ENCODE data around the gene UPK1A.

DNA sequence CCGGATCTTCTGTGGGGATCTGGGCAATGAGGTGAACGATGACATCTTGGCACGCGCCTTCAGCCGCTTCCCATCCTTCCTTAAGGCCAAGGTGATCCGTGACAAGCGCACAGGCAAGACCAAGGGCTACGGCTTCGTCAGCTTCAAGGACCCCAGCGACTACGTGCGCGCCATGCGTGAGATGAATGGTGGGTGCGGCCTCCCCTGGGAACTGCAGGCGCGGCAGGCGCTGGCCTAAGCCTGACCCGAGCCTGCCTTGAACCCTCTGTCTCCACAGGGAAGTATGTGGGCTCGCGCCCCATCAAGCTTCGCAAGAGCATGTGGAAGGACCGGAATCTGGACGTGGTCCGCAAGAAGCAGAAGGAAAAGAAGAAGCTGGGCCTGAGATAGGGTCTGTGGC lies 29.2 kb upstream of the UPK1A start:
- no peak for TF ChIP-seq RAD21 (IDR thresholded peaks at IDR 0.05; ENCODE audit: insufficient read depth, low read depth, low read length)
- TF ChIP-seq RAD51 (IDR thresholded peaks at IDR 0.05), result no peak
- TF ChIP-seq, protein P1, sequence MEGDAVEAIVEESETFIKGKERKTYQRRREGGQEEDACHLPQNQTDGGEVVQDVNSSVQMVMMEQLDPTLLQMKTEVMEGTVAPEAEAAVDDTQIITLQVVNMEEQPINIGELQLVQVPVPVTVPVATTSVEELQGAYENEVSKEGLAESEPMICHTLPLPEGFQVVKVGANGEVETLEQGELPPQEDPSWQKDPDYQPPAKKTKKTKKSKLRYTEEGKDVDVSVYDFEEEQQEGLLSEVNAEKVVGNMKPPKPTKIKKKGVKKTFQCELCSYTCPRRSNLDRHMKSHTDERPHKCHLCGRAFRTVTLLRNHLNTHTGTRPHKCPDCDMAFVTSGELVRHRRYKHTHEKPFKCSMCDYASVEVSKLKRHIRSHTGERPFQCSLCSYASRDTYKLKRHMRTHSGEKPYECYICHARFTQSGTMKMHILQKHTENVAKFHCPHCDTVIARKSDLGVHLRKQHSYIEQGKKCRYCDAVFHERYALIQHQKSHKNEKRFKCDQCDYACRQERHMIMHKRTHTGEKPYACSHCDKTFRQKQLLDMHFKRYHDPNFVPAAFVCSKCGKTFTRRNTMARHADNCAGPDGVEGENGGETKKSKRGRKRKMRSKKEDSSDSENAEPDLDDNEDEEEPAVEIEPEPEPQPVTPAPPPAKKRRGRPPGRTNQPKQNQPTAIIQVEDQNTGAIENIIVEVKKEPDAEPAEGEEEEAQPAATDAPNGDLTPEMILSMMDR (IDR thresholded peaks at IDR 0.05 in 2 of 3, conservative IDR thresholded peaks at IDR 0.05 in 1 of 3; ENCODE audit: control insufficient read depth in 2 of 3, extremely low read depth in 1 of 3, insufficient read depth in 1 of 3, low read depth in 3 of 3, low read length in 3 of 3), result no peak
- TF ChIP-seq, protein P2, sequence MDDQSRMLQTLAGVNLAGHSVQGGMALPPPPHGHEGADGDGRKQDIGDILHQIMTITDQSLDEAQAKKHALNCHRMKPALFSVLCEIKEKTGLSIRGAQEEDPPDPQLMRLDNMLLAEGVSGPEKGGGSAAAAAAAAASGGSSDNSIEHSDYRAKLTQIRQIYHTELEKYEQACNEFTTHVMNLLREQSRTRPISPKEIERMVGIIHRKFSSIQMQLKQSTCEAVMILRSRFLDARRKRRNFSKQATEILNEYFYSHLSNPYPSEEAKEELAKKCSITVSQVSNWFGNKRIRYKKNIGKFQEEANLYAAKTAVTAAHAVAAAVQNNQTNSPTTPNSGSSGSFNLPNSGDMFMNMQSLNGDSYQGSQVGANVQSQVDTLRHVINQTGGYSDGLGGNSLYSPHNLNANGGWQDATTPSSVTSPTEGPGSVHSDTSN (IDR thresholded peaks at IDR 0.05; ENCODE audit: insufficient replicate concordance, low read depth, low read length), result no peak
- TF ChIP-seq, protein P3, sequence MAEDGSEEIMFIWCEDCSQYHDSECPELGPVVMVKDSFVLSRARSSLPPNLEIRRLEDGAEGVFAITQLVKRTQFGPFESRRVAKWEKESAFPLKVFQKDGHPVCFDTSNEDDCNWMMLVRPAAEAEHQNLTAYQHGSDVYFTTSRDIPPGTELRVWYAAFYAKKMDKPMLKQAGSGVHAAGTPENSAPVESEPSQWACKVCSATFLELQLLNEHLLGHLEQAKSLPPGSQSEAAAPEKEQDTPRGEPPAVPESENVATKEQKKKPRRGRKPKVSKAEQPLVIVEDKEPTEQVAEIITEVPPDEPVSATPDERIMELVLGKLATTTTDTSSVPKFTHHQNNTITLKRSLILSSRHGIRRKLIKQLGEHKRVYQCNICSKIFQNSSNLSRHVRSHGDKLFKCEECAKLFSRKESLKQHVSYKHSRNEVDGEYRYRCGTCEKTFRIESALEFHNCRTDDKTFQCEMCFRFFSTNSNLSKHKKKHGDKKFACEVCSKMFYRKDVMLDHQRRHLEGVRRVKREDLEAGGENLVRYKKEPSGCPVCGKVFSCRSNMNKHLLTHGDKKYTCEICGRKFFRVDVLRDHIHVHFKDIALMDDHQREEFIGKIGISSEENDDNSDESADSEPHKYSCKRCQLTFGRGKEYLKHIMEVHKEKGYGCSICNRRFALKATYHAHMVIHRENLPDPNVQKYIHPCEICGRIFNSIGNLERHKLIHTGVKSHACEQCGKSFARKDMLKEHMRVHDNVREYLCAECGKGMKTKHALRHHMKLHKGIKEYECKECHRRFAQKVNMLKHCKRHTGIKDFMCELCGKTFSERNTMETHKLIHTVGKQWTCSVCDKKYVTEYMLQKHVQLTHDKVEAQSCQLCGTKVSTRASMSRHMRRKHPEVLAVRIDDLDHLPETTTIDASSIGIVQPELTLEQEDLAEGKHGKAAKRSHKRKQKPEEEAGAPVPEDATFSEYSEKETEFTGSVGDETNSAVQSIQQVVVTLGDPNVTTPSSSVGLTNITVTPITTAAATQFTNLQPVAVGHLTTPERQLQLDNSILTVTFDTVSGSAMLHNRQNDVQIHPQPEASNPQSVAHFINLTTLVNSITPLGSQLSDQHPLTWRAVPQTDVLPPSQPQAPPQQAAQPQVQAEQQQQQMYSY (CRISPR knock-in tag; IDR thresholded peaks at IDR 0.05), result no peak
- TF ChIP-seq SRF (IDR thresholded peaks at IDR 0.05; ENCODE audit: low read depth in 2 of 2, low read length in 2 of 2), result no peak
- TF ChIP-seq, protein P4, sequence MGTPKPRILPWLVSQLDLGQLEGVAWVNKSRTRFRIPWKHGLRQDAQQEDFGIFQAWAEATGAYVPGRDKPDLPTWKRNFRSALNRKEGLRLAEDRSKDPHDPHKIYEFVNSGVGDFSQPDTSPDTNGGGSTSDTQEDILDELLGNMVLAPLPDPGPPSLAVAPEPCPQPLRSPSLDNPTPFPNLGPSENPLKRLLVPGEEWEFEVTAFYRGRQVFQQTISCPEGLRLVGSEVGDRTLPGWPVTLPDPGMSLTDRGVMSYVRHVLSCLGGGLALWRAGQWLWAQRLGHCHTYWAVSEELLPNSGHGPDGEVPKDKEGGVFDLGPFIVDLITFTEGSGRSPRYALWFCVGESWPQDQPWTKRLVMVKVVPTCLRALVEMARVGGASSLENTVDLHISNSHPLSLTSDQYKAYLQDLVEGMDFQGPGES (IDR thresholded peaks at IDR 0.05), result no peak
- TF ChIP-seq IRF4 (IDR thresholded peaks at IDR 0.05; ENCODE audit: low read depth, low read length), result no peak
- no peak for TF ChIP-seq ZNF274 (IDR thresholded peaks at IDR 0.05; ENCODE audit: insufficient read depth, insufficient read length)
- no peak for TF ChIP-seq BMI1 (IDR thresholded peaks at IDR 0.05; ENCODE audit: borderline replicate concordance)
- TF ChIP-seq, protein P5, sequence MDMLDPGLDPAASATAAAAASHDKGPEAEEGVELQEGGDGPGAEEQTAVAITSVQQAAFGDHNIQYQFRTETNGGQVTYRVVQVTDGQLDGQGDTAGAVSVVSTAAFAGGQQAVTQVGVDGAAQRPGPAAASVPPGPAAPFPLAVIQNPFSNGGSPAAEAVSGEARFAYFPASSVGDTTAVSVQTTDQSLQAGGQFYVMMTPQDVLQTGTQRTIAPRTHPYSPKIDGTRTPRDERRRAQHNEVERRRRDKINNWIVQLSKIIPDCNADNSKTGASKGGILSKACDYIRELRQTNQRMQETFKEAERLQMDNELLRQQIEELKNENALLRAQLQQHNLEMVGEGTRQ (IDR thresholded peaks at IDR 0.05; ENCODE audit: borderline replicate concordance, low read depth, low read length), result no peak
- TF ChIP-seq RELA (IDR thresholded peaks at IDR 0.05; ENCODE audit: borderline replicate concordance, partially characterized antibody), result no peak
